WTC11 (cell line): ENCODE results near the gene GCHFR. TPM values are rescaled to one million over a fixed set of nuclear protein-coding genes. Genes with fewer than 3 reads are reported as not detected.

Source experiments
- ATAC-seq: fragments of 200-7000 bp; cut with Tn5 transposase; 2 replicates; pipeline ENCODE4 v1.10.0; 2021; ENCODE audit warnings: mild to moderate bottlenecking, moderate library complexity
- CTCF ChIA-PET: fragments of 300-600 bp; sonication (Branson Sonifier 250); formaldehyde crosslinking; loops from one replicate; lab custom pipeline; 2021; ENCODE audit warnings: antibody characterized with exemption; lab: Charles Lee
- POLR2A ChIA-PET: fragments of 350-600 bp; sonication (Branson Sonifier 250); formaldehyde crosslinking; loops from one replicate; lab custom pipeline; 2021; ENCODE audit warnings: antibody characterized with exemption; lab: Charles Lee
- DNase-seq: peaks from one replicate; pipeline ENCODE4 v3.0.0; 2021; ENCODE audit warnings: low spot score
- H3K27ac Mint-ChIP-seq: 2 replicates; pipeline ENCODE4 v1.8.0; 2021; ENCODE audit warnings: mixed read lengths
- H3K27me3 Mint-ChIP-seq: 2 replicates; pipeline ENCODE4 v1.8.0; 2021; ENCODE audit warnings: low read depth, mild to moderate bottlenecking, moderate library complexity, mixed read lengths
- H3K36me3 Mint-ChIP-seq: 2 replicates; pipeline ENCODE4 v1.8.0; 2021; ENCODE audit warnings: mixed read lengths
- H3K4me1 Mint-ChIP-seq: 2 replicates; pipeline ENCODE4 v1.8.0; 2022; ENCODE audit warnings: mixed read lengths
- H3K4me3 Mint-ChIP-seq: 2 replicates; pipeline ENCODE4 v1.8.0; 2021; ENCODE audit warnings: mild to moderate bottlenecking, moderate library complexity, mixed read lengths
- H3K9me3 Mint-ChIP-seq: 2 replicates; pipeline ENCODE4 v1.8.0; 2021; ENCODE audit warnings: mixed read lengths
- CBFB ChIP-seq: sonication (generic); formaldehyde crosslinking; IDR thresholded peaks from 2 replicates; pipeline ENCODE4 v1.8.1; 2022; ENCODE audit warnings: mild to moderate bottlenecking, low read depth, missing genetic modification reagents
- CDX4 ChIP-seq: fragments of 250-450 bp; sonication (Bioruptor Pico); IDR thresholded peaks from 2 replicates; pipeline ENCODE4 v1.9.0; 2021; ENCODE audit warnings: moderate library complexity, mild to moderate bottlenecking, inconsistent platforms, borderline replicate concordance
- CREB1 ChIP-seq: sonication (generic); formaldehyde crosslinking; IDR thresholded peaks from 2 replicates; pipeline ENCODE4 v1.8.0; 2023; ENCODE audit warnings: mild to moderate bottlenecking, missing genetic modification reagents
- EMX1 ChIP-seq: fragments of 250-450 bp; sonication (Bioruptor Pico); IDR thresholded peaks from 2 replicates; pipeline ENCODE4 v1.8.0; 2021; ENCODE audit warnings: mild to moderate bottlenecking
- GRHL2 ChIP-seq: fragments of 250-450 bp; sonication (Bioruptor Pico); IDR thresholded peaks from 2 replicates; pipeline ENCODE4 v1.8.0; 2022; ENCODE audit warnings: mild to moderate bottlenecking, moderate library complexity; ENCODE audit not compliant: insufficient replicate concordance, severe bottlenecking
- IRF1 ChIP-seq: sonication (generic); formaldehyde crosslinking; IDR thresholded peaks from 2 replicates; pipeline ENCODE4 v1.8.0; 2023; ENCODE audit warnings: missing genetic modification reagents
- JUN ChIP-seq: sonication (generic); formaldehyde crosslinking; IDR thresholded peaks from 2 replicates; pipeline ENCODE4 v1.8.0; 2023; ENCODE audit warnings: mild to moderate bottlenecking, missing genetic modification reagents
- NFYB ChIP-seq: sonication (generic); formaldehyde crosslinking; conservative IDR thresholded peaks from 2 replicates; pipeline ENCODE4 v1.8.0; 2022; ENCODE audit warnings: low read depth, missing genetic modification reagents
- NR1H2 ChIP-seq: sonication (generic); formaldehyde crosslinking; IDR thresholded peaks from 2 replicates; pipeline ENCODE4 v1.9.0; 2021; ENCODE audit warnings: mild to moderate bottlenecking, moderate library complexity, missing genetic modification reagents
- PRRX2 ChIP-seq: fragments of 250-450 bp; sonication (Bioruptor Pico); IDR thresholded peaks from 2 replicates; pipeline ENCODE4 v1.8.0; 2021; ENCODE audit warnings: mild to moderate bottlenecking
- SMAD4 ChIP-seq: sonication (generic); formaldehyde crosslinking; IDR thresholded peaks from 2 replicates; pipeline ENCODE4 v1.8.0; 2022; ENCODE audit warnings: mild to moderate bottlenecking, missing genetic modification reagents
- SOX15 ChIP-seq: fragments of 250-450 bp; sonication (Bioruptor Pico); IDR thresholded peaks from 2 replicates; pipeline ENCODE4 v1.9.0; 2021; ENCODE audit warnings: mild to moderate bottlenecking
- TP53 ChIP-seq: sonication (generic); formaldehyde crosslinking; IDR thresholded peaks from 2 replicates; pipeline ENCODE4 v1.8.1; 2023; ENCODE audit warnings: mild to moderate bottlenecking, missing genetic modification reagents
- ZNF317 ChIP-seq: sonication (generic); formaldehyde crosslinking; IDR thresholded peaks from 2 replicates; pipeline ENCODE4 v1.8.1; 2023; ENCODE audit warnings: low read depth, mild to moderate bottlenecking, moderate library complexity, missing genetic modification reagents, borderline replicate concordance
- ZNF396 ChIP-seq: fragments of 250-450 bp; sonication (Bioruptor Pico); IDR thresholded peaks from 2 replicates; pipeline ENCODE4 v1.8.0; 2021; ENCODE audit warnings: mild to moderate bottlenecking, moderate library complexity, borderline replicate concordance
- ZNF416 ChIP-seq: fragments of 250-450 bp; sonication (Bioruptor Pico); IDR thresholded peaks from 2 replicates; pipeline ENCODE4 v1.9.0; 2021; ENCODE audit warnings: mild to moderate bottlenecking, inconsistent platforms
- ZNF671 ChIP-seq: fragments of 250-450 bp; sonication (Bioruptor Pico); IDR thresholded peaks from 2 replicates; pipeline ENCODE4 v1.8.0; 2021; ENCODE audit warnings: mild to moderate bottlenecking
- total RNA-seq: library from RNA; stranded (reverse); gene quantifications from 3 replicates; pipeline ENCODE4 v1.2.3, GENCODE V29; 2021
- TF ChIP-seq, protein P1 (sequence below): fragments of 250-450 bp; sonication (Bioruptor Pico); IDR thresholded peaks from 2 replicates; pipeline ENCODE4 v1.9.0; 2021; ENCODE audit warnings: mild to moderate bottlenecking
- TF ChIP-seq, protein P2 (sequence below): sonication (generic); formaldehyde crosslinking; conservative IDR thresholded peaks from 2 replicates; pipeline ENCODE4 v1.8.1; 2023; ENCODE audit warnings: mild to moderate bottlenecking, low read depth, missing genetic modification reagents, moderate library complexity
- TF ChIP-seq, protein P3 (sequence below): sonication (generic); formaldehyde crosslinking; IDR thresholded peaks from 2 replicates; pipeline ENCODE4 v1.8.0; 2022; ENCODE audit warnings: mild to moderate bottlenecking, missing genetic modification reagents
- TF ChIP-seq, protein P4 (sequence below): sonication (generic); formaldehyde crosslinking; IDR thresholded peaks from 2 replicates; pipeline ENCODE4 v1.8.0; 2022; ENCODE audit warnings: mild to moderate bottlenecking, missing genetic modification reagents
- TF ChIP-seq, protein P5 (sequence below): sonication (generic); formaldehyde crosslinking; IDR thresholded peaks from 2 replicates; pipeline ENCODE4 v1.8.1; 2022; ENCODE audit warnings: missing genetic modification reagents, borderline replicate concordance
- TF ChIP-seq, protein P6 (sequence below): fragments of 250-450 bp; sonication (Bioruptor Pico); IDR thresholded peaks from 2 replicates; pipeline ENCODE4 v1.9.0; 2021; ENCODE audit warnings: mild to moderate bottlenecking
- TF ChIP-seq, protein P7 (sequence below): sonication (generic); formaldehyde crosslinking; IDR thresholded peaks from 2 replicates; pipeline ENCODE4 v1.8.1; 2023; ENCODE audit warnings: mild to moderate bottlenecking, missing genetic modification reagents, moderate library complexity

The GCHFR gene
- total RNA-seq, 1 experiment from 2014 or later = 42.3 TPM

DNA sequence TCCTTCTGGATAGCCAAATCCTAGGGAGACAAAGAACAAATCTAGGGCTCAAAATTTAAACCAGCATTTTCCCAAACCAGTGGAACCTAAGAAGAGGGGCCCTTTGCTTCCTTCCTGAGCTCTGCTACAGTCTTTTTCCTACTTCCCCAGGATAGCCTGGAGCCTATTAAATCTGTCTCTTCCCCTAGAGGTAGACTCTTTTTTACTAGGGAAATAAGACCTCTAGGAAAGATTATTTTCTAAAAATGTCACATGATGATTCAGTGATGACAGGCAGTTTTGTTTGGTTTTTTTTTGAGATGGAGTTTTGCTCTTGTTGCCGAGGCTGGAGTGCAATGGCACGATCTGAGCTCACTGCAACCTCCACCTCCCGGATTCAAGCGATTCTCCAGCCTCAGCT, 27.3 kb upstream of the GCHFR start:
- ATAC-seq = no peak
- Mint-ChIP-seq H3K4me3 (no peak overlapping the region), H3K27me3 (no peaks in the 10 kb centered on the region), H3K27ac (peak overlapping the region; percentile 74; the same call in 1 of the 2 replicates), H3K36me3 (peaks cover 34% of the 10 kb centered on the region), H3K9me3 (no peaks in the 10 kb centered on the region), H3K4me1 (peaks cover 45% of the 10 kb centered on the region)
- no peak for DNase-seq
- TF ChIP-seq, protein P1, sequence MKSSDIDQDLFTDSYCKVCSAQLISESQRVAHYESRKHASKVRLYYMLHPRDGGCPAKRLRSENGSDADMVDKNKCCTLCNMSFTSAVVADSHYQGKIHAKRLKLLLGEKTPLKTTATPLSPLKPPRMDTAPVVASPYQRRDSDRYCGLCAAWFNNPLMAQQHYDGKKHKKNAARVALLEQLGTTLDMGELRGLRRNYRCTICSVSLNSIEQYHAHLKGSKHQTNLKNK (CRISPR knock-in tag) = no peak
- TF ChIP-seq SMAD4 = no peak
- no peak for TF ChIP-seq ZNF416 (CRISPR knock-in tag)
- TF ChIP-seq PRRX2 = no peak
- no peak for TF ChIP-seq ZNF317 (CRISPR knock-in tag)
- TF ChIP-seq NFYB = no peak
- no peak for TF ChIP-seq ZNF396
- TF ChIP-seq, protein P2, sequence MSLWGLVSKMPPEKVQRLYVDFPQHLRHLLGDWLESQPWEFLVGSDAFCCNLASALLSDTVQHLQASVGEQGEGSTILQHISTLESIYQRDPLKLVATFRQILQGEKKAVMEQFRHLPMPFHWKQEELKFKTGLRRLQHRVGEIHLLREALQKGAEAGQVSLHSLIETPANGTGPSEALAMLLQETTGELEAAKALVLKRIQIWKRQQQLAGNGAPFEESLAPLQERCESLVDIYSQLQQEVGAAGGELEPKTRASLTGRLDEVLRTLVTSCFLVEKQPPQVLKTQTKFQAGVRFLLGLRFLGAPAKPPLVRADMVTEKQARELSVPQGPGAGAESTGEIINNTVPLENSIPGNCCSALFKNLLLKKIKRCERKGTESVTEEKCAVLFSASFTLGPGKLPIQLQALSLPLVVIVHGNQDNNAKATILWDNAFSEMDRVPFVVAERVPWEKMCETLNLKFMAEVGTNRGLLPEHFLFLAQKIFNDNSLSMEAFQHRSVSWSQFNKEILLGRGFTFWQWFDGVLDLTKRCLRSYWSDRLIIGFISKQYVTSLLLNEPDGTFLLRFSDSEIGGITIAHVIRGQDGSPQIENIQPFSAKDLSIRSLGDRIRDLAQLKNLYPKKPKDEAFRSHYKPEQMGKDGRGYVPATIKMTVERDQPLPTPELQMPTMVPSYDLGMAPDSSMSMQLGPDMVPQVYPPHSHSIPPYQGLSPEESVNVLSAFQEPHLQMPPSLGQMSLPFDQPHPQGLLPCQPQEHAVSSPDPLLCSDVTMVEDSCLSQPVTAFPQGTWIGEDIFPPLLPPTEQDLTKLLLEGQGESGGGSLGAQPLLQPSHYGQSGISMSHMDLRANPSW = no peak
- no peak for TF ChIP-seq NR1H2
- no peak for TF ChIP-seq CBFB (CRISPR knock-in tag)
- no peak for TF ChIP-seq ZNF671 (CRISPR knock-in tag)
- TF ChIP-seq GRHL2 = no peak
- TF ChIP-seq SOX15 (CRISPR knock-in tag) = no peak
- no peak for TF ChIP-seq CREB1 (CRISPR knock-in tag)
- no peak for TF ChIP-seq IRF1
- no peak for TF ChIP-seq JUN (CRISPR knock-in tag)
- TF ChIP-seq, protein P3, sequence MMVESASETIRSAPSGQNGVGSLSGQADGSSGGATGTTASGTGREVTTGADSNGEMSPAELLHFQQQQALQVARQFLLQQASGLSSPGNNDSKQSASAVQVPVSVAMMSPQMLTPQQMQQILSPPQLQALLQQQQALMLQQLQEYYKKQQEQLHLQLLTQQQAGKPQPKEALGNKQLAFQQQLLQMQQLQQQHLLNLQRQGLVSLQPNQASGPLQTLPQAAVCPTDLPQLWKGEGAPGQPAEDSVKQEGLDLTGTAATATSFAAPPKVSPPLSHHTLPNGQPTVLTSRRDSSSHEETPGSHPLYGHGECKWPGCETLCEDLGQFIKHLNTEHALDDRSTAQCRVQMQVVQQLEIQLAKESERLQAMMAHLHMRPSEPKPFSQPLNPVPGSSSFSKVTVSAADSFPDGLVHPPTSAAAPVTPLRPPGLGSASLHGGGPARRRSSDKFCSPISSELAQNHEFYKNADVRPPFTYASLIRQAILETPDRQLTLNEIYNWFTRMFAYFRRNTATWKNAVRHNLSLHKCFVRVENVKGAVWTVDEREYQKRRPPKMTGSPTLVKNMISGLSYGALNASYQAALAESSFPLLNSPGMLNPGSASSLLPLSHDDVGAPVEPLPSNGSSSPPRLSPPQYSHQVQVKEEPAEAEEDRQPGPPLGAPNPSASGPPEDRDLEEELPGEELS = no peak
- no peak for TF ChIP-seq TP53
- TF ChIP-seq, protein P4, sequence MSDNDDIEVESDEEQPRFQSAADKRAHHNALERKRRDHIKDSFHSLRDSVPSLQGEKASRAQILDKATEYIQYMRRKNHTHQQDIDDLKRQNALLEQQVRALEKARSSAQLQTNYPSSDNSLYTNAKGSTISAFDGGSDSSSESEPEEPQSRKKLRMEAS (CRISPR knock-in tag) = no peak
- CTCF ChIA-PET = interaction anchor here (1.1 to 2.8 kb wide), 3 partner anchors 10 to 157 kb away, joined by 3 to 9 read pairs (median 5); partner anchors contain the start of gene VPS18
- POLR2A ChIA-PET = no interaction called here

DNA sequence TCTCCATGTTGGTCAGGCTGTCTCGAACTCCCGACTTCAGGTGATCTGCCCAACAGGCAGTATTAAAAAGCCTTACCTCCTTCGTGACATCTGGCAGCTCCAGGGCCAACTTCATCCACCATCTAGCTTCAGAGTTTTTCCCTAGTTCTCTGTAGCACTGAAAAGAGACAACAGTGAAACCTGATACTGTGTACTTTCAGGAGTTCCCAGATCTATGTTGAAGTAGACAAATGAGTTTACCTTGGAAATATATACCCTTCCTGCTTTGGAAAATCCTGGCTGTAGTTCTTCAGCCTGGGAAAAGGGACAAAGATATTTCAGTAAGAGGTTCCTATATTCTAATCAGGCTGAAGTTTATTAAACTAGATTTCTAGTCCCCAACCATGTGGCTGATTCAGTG, 26.8 kb upstream of the GCHFR start:
- Mint-ChIP-seq H3K4me1 (peaks cover 43% of the 10 kb centered on the region), H3K27ac (peak overlapping the region; percentile 74; the same call in 1 of the 2 replicates), H3K9me3 (no peaks in the 10 kb centered on the region), H3K4me3 (no peak overlapping the region), H3K27me3 (no peaks in the 10 kb centered on the region), H3K36me3 (peaks cover 29% of the 10 kb centered on the region)
- CTCF ChIA-PET = interaction anchor here (1.1 to 2.9 kb wide), 5 partner anchors 10 to 157 kb away, joined by 3 to 16 read pairs (median 9); partner anchors contain the start of genes GCHFR and VPS18
- ATAC-seq (no peak), DNase-seq (no peak)
- POLR2A ChIA-PET = no interaction called here
- TF ChIP-seq, protein P5, sequence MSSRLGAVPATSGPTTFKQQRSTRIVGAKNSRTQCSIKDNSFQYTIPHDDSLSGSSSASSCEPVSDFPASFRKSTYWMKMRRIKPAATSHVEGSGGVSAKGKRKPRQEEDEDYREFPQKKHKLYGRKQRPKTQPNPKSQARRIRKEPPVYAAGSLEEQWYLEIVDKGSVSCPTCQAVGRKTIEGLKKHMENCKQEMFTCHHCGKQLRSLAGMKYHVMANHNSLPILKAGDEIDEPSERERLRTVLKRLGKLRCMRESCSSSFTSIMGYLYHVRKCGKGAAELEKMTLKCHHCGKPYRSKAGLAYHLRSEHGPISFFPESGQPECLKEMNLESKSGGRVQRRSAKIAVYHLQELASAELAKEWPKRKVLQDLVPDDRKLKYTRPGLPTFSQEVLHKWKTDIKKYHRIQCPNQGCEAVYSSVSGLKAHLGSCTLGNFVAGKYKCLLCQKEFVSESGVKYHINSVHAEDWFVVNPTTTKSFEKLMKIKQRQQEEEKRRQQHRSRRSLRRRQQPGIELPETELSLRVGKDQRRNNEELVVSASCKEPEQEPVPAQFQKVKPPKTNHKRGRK (CRISPR knock-in tag) = no peak
- TF ChIP-seq CDX4 (CRISPR knock-in tag) = no peak
- no peak for TF ChIP-seq EMX1 (CRISPR knock-in tag)
- TF ChIP-seq, protein P6, sequence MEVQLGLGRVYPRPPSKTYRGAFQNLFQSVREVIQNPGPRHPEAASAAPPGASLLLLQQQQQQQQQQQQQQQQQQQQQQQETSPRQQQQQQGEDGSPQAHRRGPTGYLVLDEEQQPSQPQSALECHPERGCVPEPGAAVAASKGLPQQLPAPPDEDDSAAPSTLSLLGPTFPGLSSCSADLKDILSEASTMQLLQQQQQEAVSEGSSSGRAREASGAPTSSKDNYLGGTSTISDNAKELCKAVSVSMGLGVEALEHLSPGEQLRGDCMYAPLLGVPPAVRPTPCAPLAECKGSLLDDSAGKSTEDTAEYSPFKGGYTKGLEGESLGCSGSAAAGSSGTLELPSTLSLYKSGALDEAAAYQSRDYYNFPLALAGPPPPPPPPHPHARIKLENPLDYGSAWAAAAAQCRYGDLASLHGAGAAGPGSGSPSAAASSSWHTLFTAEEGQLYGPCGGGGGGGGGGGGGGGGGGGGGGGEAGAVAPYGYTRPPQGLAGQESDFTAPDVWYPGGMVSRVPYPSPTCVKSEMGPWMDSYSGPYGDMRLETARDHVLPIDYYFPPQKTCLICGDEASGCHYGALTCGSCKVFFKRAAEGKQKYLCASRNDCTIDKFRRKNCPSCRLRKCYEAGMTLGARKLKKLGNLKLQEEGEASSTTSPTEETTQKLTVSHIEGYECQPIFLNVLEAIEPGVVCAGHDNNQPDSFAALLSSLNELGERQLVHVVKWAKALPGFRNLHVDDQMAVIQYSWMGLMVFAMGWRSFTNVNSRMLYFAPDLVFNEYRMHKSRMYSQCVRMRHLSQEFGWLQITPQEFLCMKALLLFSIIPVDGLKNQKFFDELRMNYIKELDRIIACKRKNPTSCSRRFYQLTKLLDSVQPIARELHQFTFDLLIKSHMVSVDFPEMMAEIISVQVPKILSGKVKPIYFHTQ (CRISPR knock-in tag) = no peak
- no peak for TF ChIP-seq ZNF317 (CRISPR knock-in tag)
- TF ChIP-seq, protein P4 (CRISPR knock-in tag) = no peak
- TF ChIP-seq TP53 = no peak
- TF ChIP-seq SOX15 (CRISPR knock-in tag) = no peak
- TF ChIP-seq, protein P7, sequence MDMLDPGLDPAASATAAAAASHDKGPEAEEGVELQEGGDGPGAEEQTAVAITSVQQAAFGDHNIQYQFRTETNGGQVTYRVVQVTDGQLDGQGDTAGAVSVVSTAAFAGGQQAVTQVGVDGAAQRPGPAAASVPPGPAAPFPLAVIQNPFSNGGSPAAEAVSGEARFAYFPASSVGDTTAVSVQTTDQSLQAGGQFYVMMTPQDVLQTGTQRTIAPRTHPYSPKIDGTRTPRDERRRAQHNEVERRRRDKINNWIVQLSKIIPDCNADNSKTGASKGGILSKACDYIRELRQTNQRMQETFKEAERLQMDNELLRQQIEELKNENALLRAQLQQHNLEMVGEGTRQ = no peak
- no peak for TF ChIP-seq ZNF396
